CD4-positive, alpha-beta T cell treated with Interleukin-2 at 100 ng/mL for 4 hours (primary cell): ENCODE measurements around the gene KIF25.

Experiments
- DNase-seq: peaks from one replicate; pipeline ENCODE4 v3.0.0-alpha.2; 2020; ENCODE audit warnings: low spot score

The KIF25 gene

DNA sequence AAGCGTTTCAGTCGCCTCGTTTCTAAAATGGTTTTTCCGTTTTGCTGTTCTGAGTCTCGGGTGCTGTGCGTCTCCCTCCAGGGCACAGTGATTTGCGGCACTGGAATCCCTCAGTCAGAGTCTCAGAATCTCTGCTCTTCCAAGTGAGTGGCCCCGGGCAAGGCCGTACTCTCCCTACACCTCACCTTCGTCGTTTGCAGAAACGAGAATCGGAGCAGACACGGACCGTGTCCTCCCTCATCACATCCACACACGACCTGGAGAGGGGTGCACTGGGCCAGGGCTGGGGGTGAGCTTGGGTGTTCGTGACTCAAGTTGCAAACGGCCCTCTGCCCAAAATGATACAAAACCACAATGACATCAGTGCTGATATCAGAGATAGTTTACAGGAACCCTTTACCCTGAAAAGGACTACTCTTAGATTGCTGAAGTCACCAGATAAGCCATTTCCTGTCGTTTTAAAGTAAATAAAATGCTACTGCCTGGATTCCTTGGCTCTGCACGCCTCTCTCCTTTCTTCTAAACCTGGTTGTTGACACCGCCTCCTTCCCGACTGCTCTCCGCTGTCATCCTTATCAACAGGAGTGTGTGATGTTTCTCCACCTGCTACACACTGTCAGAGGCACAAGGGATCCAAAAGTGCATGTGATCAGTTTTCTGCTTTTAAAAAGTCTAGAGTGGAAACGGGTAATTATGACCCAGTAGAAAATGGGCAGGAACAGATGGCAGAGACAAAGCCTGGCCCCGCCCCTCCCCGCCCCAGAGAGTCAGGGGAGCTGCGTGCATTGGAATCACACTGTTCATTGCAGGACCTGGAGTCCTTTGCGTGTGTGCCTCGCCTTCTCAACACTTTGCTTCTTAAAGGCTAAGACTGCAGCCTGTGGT is 38.4 kb downstream of the KIF25 start:
- DNase-seq, result no peak

DNA sequence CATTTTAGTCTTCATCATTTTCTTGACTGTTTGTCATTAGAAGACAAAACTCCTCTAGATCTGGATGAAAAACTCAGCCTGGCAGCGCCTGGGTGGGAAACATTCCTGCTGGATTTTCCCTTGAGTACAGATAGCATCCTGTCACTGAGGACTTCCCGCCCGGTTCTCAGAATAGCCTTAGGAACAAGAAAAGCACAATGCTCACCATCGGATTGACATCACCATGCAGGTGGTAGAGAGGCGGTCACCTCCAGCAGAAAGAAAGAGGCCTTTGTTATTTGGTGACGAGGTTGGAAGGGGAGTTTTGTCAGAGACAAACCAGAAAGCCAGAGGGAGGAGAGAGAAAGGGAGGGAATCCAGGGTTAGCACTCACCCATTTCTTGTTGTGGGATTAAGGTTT is 39.8 kb downstream of the KIF25 start:
- DNase-seq, result no peak

DNA sequence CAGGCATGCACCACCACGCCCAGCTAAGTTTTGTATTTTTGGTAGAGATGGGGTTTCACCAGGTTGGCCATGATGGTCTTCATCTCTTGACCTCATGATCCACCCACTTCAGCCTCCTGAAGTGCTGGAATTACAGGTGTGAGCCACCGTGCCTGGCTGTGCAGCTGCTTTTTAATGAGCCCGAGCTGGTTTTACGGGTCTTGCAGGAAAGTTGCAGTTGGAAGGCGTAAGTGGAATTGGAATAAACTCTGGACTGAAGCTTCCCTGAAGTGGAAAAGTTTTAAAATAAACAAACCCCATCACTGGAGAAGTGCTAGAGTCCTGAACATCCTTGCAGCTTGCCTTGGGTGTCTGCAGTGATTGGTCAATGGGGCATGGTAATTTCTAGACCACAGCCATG is 40.4 kb downstream of the KIF25 start:
- DNase-seq, result no peak

DNA sequence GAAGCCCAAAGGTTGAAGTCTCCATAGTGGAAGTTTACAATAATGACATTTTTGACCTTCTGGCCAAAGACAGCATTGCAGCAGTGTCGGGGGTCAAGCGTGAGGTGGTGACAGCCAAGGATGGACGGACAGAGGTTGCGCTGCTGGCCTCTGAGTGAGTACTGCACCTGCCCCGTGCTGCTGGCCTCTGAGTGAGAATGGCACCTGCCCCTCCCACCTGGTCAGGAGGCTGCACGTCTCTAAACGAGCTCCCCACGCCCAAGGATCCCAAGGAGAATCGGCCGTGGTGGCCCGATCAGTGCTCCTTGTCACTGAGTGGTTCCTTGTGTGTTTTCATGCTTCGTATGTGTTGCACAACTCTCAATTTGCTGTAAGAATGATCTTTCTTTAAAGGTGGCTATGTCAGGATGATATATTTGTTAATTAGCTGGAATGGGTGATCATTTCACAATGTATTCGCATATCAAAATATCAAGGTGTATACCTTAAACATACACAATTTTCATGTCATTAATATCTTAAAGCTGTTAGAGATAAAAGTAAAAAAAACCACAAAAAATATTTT is 41.2 kb downstream of the KIF25 start:
- DNase-seq, result no peak

DNA sequence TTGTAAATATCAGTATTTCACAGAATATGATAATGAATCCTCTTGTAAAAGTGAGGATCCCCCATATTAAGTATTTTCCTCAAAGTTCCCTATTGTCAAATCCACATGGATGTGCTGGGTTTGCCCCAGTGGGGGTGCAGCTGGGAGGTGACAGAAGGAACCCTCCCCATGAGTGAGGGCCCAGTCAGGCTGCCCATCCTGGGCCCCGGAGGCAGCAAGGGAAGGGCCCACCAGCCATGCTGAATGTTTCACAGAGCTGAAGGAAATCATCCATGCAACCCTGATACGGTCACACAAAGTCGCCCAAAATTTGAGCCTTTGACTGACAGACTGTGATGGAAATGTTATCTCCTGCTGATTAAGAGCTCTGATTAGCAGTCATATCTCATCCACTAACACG is 41.8 kb downstream of the KIF25 start:
- no peak for DNase-seq

DNA sequence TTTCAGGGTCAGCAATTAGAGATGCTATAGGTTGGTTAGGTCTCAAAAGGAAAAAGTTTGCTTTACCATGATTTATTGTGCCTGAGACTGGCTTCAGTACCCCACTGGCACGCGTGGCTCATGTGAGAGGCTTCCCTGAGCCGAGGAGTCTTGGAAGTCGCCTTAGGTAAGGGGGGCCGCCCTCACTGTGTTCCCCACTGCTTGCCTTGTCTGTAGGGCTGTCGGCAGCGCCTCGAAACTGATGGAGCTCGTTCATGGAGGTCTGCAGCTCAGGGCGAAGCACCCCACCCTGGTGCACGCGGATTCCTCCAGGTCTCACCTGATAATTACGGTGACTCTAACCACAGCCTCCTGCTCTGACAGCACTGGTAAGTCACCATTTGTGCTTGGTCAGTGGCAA is 42.4 kb downstream of the KIF25 start:
- no peak for DNase-seq

DNA sequence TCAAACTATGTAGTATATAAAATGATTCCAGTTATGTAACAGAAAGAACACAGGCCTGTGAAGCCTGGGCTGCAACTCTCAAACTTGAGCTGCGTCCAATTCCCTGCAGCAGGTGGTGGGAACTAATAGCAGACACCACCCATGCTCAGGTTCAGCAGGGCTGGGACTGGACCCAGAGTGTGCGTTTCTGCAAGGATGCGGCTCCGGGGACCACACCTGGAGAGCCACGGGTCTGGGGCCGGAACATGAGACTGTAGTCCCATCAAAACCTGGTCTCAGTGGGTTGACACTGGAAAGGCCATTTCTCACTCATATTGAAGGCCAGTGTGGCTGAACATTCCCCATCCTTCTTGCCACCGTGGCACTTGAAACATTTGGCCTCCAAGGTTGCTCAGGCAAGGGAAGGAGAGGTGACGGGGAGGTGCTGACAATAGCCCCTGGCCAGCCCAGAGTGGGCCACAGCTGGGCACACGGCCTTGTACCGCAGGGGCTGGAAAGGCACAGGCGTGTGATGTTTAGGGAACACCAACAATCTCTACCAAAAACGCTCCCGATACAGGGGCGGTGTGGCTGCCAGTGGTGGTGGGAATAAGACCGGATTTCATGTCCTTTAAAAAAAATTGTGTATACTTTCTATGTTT is 43.5 kb downstream of the KIF25 start:
- DNase-seq, result no peak

DNA sequence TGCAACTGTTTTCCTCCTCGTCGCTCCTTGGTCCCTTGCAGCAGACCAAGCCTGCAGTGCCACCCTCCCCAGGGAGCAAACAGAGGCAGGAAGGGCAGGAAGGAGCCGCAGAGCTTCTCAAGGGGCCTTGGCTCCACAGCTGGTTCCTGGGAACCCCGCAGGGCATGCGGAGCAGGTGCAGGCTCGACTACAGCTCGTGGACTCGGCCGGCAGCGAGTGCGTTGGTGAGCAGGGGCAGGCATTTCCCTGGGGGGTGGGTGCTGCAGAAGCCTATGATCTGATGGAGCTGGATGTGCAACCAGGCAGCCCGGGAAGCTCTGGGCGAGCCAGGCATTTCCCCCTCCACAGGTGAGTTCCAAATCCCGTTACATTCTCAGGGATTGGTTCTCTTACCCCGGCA is 44.5 kb downstream of the KIF25 start:
- no peak for DNase-seq

DNA sequence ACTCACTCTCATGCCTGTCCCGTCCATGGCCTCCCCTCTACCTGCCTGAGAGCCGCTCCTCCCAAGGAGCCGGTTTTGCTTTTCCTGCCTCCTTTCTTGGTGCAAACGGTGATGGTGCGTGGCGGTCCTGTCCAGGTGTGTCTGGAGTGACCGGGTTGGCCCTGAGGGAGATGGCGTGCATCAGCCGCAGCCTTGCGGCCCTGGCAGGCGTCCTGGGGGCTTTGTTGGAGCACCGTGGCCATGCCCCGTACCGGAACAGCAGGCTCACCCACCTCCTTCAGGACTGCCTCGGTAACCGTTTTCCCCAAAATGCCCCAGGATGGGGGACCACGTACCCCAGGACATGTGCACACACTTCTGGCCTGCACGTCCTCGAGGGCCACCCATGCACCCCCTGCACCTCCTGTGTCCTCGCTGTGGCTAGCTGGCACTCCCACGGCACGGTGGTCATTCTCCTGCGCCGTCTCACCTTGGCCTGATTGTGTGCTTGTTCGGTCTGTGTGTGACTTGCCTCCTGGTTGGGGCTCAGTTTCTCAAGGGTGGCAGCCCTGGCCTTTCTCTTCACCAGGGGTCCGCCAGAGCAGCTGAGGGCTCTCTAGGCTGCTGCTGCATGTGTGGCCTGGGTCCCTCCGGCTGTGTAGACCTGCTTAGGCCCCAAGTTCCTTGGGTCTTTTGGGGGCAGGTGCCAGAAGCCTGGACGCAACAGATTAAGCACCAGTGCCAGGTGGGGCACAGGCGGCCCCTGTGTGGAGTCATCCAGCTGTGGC is 45.1 kb downstream of the KIF25 start:
- no peak for DNase-seq

DNA sequence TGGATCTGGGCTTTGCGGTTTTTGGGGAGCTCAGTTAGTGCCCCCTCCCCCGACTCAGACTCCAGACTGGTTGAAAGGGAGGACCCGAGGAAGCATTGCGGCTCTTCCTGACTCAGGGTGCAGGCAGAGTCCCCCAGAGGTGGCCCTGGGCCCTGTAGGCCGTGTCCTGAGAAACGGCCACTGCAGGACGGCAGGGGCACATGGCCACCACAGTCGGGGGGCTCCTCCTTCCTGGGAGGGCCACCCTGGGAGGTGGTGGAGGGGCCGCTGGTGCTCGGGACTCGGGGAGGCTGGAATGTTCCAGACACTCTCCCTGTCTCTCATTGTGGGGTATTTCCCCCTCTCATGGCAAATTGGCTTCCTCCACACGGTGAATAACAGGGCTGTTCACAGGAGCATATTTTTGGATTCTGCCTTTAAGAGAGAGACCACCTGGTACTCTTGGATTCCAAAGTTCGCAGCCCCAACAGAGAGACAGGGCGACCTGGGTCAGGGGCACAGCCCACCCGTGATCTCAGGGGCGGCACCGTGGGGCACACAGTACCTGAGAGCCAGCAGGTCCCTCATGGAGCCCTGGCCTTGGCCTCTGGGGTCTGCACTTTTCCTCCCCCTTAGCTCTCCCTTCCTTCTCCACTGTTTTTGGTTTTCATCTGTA is 45.8 kb downstream of the KIF25 start:
- DNase-seq, result no peak

DNA sequence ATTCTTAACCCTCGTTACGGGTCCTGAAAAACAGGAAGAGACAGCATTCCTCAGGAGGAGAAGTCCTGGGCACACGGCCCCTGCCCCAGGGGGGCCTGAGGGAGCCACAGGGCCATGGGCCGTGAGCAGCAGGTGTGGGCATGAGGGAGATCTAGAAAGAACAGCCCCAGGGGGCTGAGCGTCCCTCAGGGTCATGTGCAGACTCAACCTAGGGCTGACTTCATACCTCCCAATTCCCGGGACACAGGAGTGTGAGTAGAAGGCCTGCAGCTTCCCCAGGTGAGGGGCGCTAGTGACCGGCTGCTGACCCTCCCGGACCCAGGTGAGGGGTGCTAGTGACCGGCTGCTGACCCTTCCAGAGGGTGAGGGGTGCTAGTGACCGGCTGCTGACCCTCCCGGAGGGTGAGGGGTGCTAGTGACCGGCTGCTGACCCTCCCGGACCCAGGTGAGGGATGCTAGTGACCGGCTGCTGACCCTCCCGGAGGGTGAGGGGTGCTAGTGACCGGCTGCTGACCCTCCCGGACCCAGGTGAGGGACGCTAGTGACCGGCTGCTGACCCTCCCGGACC is 46.5 kb downstream of the KIF25 start:
- no peak for DNase-seq

DNA sequence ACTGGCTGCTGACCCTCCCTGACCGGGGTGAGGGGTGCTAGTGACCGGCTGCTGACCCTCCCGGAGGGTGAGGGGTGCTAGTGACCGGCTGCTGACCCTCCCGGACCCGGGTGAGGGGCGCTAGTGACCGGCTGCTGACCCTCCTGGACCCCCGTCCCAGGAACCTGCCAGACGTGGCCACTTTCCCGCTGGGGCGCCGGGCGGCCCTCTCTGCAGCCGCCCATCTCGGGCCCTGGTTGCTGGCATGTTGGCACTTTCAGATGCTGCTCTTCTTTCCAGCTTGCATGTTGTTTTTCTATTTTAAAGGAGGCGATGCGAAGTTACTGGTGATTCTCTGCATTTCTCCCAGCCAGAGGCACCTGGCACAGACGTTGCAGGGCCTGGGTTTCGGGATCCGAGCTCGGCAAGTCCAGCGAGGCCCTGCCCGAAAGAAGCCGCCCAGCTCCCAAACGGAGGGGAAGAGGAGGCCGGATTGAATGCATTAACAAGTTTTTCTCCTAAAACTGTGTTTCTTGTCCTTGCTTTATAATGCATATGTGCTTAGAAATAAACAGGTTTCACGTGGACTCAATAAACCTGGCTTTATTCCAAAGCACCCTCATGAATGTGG is 47.2 kb downstream of the KIF25 start:
- DNase-seq, result no peak

DNA sequence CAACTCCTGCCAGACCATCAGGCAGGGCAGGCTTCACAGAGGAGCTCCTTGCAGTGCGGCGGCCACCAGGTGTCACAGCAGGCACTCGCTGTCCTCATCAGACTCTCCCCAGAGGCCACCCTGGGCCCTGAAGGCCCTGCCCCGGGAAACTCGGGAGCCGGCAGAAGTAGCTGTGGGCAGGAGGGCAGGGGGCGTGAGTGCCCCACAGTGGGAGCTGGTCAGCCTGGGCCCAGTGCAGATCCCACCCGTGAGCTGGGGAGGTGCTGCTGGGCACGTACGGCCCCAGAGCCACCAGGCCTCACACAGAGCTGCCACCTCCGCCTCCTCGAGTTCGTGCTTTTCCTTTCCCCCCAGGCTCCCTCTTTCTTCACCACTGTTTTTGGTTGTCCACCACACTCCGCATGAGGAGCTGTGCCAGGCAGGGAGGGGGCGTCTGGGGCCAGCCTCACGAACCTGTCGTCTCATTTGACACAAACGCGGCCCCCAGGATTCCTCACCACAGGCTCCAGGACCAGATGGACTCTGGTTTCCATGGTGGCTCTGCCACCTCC is 47.7 kb downstream of the KIF25 start:
- no peak for DNase-seq

DNA sequence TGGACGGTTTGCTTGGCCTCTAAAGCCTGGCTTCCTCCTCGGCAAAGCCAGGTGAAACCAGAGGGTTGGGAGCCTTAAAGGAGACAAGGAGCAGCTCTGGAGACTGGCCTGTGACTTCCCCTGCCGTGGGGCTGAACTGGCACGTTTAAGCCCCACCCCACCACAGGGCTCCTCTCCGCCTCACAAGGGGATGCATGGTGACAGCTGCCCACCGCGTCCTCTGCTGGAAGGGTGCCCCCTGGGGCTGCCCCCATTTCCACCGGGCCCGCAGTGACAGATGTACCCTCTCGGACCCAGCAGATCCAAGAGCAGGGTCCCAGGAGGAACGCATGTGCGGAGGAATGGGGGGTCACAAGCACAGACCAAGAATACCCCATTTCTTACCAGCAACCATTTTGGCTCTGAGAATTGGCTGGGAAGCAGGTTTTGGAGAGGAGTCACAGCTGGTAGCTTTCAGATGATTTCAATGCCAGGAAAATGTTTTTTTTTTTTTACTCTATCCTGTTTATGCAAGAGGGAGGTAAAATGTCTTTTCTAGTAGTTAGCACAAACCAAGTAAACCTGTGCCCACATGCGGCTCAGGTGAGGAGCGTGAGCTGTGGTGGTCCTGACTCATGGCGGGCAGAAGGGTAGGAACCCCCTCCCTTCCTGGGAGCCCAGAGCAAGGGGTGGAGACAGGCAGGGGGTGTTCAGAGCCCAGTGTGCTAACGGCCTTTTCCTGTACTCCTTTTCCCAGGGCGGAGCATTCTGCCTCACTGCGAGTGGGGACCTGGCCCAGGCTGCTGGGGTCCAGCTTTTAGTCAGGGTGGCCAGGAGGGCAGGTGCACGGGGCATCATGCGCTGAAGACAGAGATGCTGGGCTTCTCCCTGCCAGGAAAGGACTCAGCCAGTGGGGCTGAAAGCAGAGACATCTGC is 48.5 kb downstream of the KIF25 start:
- DNase-seq, result no peak

DNA sequence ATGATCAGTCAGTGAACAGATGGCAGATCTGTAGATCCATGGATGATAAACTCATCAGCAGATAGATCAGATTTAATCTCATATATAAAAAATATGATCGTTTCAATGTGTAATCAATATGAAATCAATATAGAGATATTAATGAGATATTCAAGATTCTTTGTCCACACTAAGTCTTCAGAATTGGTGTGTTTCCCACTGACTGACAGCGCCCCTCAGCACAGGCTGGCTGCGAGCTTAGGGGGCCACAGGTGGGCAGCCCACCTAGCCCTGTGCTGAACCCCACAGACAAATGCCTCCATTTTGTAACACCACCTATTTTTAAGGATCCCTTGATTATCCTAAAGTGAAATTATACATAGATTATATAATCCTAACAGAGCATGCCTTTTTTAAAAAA is 49.2 kb downstream of the KIF25 start:
- DNase-seq, result no peak

DNA sequence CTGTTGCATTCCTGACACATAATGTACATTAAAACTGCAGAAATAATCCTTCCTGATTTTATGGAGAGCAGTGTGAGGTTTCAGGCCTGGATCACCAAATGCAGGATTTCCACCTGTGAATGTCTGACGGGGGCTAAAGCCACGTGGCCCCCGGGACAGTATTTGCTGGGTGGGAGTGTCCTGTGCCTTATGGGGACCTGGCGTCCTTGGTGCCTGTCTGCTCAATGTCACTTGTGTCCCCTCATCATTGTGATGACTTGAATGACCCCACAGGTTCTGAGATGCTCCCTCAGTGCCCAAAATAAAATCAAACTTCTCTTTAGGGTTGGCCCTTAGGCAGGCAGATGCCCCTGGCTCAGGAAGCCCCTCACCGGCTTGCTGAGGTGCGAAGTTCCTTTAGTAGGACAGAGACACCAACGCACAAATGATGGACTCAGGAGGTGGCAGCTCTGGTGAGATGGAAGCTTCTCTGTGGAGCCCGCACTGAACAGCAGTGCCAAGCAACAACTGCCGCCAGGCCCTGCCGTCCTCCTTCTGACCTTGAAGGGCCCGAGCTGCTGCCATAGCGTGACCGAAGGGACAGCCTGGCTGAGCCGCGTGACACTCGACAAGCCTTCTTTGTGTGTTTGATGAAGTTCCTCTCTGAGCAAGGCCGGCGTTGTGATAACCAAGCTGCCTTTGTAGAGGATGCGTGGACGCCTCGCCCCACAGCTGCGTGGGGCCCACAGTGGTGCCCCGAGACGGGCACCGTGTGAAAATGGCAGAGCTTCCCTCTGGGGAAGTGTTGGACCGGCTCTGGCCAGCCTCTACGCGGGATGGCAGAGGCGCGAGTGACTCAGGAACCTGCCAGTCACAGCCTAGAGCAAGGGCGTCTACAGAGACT is 50.6 kb downstream of the KIF25 start:
- DNase-seq, result no peak

DNA sequence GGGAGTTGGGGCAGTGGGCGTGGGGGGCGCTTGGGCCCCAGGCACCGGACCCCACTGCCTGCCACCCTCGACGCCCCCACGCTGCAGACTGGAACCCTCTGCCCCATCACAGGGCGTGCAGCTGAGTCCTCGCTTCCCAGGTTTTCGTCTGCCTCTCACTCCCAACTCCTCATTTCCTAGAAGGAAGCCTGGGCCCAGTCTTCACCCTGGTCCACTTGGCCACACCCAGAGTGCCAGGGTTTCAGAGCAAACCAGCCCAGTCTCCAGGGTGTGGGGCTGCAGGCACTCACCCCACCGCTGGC is 51.2 kb downstream of the KIF25 start:
- DNase-seq, result no peak

DNA sequence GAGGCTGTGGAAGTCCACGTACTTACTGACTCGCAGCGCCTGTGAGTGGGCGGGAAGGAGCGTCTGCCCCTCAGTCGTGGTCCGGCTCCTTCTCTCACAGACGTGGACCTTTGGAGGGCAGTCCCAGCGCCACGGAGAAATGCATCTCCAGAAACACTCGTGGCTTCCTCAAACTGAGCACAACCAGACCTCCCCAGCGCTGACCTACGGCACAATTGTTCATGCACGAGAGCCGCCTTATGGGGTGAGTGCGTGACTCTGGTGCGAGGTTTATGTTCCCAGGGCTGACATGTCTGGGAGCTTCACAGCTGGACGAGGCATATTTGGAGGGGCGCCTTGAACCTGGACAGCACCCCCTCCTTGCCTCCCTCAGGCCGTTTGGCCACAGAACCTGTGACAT is 51.8 kb downstream of the KIF25 start:
- DNase-seq, result no peak

DNA sequence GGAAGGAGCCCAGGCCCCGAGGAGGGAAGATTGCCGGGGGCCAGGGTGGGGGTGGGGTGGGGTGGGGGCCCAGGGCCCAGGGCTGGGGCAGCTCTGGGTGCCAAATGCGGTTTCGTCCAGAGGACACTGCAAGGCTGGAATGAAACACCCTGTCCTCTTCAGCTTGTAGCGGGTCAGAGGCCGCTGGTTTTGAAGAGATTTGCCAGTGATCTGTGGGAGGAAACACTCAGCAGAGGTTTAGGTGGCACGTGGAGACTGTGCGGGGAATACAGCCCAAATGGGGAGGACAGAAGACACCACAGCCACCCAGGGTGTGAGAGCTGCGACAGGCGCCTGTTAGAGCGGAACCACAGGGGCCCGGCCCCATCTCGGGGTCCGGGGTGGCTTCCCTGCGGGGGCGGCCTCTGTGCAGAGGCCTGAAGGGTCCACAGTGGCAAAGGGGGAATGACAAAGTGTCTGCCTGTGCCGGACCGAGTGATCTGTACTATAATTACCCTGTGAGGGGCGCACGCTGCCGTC is 52.3 kb downstream of the KIF25 start:
- DNase-seq, result no peak
